Measurements from ENCODE around the gene TAS2R40. TPM values are rescaled to one million over a fixed set of nuclear protein-coding genes. Genes with fewer than 3 reads are reported as not detected.
A peak's percentile ranks its signal among the peaks of the same experiment; 100 is the strongest.

Gene TAS2R40
- polyA plus RNA-seq, 4 donors: not detected

DNA sequence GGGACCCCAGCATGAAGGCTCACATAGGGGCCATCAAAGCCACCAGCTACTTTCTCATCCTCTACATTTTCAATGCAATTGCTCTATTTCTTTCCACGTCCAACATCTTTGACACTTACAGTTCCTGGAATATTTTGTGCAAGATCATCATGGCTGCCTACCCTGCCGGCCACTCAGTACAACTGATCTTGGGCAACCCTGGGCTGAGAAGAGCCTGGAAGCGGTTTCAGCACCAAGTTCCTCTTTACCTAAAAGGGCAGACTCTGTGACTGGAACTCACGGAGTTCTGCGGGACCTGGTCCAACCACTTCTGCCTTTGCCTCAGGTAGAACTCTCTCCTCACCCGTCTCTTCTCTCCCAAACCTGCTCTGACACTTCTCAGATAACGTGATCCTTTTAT is 945 bp downstream of the TAS2R40 start:
- DNase-seq (ENCODE audit: low read depth in 4 of 4, low spot score in 2 of 4): no peak

DNA sequence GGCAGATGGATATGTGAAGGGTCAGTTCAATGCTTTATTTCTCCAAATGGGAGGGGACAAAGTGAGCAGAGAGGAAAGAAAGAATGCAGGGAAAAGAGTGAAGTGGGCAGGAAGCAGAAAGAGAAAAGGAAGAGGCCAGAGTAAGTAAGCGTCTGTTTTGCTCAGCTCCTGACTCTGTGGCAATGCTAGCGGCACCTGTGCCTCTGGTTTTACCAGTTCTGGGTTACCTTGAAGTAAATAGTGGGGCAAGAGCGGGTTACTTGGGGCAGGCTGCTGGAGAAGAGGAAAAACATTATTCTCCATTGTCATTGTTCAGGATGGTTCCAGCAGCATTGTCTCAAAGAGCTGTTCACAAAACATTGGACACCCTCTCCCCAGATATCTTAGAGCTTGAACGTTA is 1.9 kb downstream of the TAS2R40 start:
- DNase-seq (ENCODE audit: low read depth in 4 of 4, low spot score in 2 of 4): no peak

DNA sequence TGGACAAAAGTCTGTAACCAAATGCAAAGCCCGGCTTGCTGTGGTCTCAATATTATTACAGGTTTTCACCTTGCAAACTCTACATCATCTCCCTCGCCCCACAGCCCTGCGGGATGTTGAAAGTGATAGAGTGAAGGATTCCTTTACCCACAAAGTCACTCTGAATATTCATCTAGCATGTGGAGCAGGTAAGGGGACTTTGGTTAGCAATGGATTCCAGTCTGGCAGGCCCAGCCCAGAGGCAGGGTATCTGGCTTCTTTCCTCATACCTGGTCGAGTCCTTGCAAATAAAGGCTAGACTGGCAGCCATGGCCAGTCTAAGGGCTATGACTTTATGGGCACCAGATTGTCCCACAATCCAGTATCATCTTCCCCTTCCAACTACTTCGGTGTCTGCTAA is 3.2 kb downstream of the TAS2R40 start:
- DNase-seq (ENCODE audit: low read depth in 4 of 4, low spot score in 2 of 4): no peak

DNA sequence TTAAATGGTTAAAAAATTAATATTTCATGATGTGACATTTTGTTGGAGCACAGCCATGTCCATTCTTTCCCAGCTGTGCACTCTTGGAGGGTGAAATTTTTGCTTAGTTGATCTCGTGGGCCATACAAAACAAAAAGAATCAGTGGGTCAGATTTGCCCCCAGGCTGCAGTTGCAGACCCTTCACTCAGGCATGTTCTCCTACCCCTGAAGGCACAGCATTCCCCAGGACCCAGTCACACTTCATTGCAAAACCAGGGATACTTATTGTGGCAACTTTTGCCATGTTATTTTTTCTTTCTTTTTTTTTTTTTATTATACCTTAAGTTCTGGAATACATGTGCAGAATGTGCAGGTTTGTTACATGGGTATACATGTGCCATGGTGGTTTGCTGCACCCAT is 6.0 kb downstream of the TAS2R40 start:
- no peak for DNase-seq (ENCODE audit: low read depth in 4 of 4, low spot score in 2 of 4)

DNA sequence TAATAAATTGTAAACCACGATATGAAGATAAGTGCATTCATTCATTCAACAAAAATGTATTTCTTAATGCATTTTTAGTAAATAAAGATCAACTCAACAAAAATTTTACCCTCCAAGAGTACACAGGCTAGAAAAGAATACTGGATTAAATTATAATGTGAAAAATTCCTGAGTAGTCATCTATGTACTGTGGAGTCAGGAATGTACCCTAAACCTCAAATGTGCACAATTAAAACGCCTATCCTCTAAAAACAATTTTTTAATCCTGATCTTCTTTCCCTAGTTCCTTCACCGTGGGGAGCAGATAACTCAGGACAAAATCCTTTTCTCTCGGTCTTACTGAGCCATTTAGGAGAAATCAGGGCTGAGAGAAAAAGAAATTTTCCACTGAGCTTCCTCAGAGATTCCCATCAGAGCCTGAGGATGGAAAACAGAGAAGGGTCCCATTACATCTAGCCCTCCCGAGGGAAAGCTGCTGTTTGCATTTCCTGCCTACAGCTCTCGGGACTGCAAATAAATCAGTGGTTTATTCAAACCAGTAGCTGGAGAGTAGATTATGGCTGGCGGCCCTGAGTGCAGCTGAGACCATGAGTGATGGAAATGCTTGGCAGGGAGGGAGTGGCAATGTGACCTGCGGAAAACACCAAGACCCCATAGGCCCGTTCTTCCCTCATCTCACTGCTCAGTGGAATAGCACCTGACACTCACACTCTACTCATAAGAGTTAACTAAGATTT is 7.4 kb downstream of the TAS2R40 start:
- no peak for DNase-seq (ENCODE audit: low read depth in 4 of 4, low spot score in 2 of 4)

DNA sequence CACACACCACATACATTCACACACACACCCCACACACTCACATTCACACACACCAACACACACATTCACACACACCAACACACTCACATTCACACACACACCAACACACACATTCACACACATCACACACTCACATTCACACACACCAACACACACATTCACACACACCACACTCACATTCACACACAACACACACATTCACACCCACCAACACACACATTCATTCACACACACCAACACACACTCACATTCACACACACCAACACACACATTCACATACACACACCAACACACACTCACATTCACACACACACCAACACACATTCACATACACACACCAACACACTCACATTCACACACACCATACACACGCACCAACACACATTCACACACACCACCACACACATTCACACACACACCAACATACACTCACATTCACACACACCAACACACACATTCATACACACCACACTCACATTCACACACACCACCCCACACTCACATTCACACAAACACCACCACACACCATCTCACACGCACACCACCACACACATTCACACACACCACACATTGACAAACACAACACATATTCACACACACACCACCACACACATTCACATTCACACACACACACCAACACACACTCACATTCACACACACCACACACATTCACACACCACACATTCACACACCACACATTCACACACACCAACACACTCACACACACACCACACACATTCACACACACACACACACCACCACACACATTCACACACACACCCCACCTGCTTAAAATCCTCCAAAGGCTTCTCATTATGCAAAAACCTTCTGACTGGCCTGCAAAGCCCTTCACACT is 9.0 kb downstream of the TAS2R40 start:
- no peak for DNase-seq (ENCODE audit: low read depth in 4 of 4, low spot score in 2 of 4)

DNA sequence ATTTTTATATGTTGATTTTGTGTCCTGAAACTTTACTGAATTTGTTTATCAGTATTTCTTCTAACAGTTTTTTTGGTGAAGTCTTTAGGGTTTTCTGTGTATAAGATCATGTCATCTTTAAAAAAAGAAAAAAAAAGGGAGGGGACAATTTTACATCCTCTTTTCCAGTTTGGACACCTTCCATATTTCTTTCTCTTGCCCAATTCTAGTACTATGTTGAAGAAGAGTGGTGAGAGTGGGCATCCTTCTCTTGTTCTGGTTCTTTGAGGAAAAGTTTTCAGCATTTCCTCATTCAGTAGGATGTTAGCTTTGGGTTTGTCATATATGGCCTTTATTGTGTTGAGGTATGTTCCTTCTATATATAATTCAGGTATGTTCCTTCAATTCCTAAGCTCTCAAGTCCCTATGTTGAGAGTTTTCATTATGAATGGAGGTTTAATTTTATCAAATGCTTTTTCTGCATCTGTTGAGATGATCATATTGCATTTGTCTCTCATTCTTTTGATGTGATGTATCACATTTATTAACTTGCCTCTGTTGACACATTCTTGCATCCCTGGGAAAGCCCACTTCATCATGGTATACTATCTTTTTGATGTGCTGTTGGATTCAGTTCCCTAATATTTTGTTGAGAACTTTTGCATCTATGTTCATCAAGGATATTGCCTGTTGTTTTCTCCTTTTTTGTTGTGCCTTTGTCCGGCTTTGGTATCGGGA is 12.1 kb downstream of the TAS2R40 start:
- no peak for DNase-seq (ENCODE audit: low read depth in 4 of 4, low spot score in 2 of 4)

DNA sequence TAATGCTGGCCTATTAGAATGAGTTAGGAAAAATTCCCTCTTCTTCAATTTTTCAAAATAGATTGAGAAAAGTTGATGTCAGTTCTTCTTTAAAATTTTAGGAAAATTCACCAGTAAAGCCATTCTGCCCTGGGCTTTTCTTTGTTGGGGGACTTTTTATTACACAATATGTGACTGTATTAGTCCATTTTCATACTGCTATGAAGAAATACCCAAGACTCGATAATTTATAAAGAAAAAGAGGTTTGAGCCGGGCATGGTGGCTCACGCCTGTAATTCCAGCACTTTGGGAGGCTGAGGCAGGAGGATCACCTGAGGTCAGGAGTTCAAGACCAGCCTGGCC is 12.7 kb downstream of the TAS2R40 start:
- no peak for DNase-seq (ENCODE audit: low read depth in 4 of 4, low spot score in 2 of 4)

DNA sequence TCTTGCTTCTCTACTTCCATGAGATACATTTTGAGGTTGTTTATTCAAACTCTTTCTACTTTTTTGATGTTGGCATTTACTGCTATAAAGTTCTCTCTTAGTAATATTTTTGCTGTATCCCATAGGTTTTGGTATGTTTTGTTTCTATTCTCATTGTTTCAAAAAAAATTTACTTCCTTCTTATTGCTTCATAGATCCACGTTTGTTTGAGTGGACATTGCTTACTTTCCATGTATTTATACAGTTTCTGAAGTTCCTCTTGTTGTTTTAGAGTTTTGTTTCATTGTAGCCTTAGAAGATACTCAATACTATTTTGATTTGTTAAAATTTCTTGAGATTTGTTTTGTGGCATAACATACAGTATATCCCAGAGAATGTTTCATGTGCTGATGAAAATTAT is 13.7 kb downstream of the TAS2R40 start:
- DNase-seq (ENCODE audit: low read depth in 4 of 4, low spot score in 2 of 4): no peak

DNA sequence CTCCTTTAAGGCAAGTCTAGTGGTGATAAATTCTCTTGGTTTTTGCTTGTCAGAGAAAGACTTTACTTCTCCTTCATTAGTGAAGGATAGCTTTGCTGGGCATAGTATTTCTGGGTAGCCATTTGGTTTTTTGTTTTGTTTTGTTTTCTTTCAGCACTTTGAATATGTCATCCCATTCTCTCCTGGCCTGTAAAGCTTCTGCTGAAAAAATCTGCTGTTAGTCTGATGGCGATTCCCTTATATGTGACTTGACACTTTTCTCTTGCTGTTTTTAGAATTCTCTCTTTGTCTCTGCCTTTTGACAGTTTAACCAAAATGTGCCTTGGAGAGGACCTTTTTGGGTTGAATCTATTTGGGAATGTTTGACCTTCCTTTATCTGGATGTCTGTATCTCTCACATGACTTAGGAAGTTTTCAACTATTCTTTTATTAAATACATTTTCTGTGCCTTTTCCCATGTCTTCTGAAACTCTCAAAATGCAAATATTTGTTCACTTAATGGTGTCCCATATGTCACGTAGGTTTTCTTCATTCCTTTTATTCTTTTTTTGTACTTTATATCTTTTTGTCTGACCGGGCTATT is 14.7 kb downstream of the TAS2R40 start:
- no peak for DNase-seq (ENCODE audit: low read depth in 4 of 4, low spot score in 2 of 4)

DNA sequence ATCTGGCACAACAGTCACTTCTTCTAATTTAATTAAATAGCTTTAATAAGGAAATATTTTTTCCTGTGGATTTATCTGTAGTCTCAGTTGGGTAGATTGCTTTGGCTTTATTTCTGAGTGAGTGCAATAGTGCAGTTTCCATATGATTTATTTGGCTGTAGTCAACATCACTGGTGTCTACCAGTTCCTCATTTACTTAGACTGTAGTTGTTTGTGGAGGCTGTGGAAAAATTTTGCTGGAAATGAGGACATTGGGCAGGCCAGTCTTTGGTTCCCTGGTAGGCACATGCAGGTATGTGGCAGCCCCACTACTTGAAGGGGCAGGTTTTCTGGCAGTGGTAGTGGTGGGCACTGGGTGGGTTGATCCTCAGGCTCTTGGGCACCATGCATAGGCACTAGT is 15.5 kb downstream of the TAS2R40 start:
- DNase-seq (ENCODE audit: low read depth in 4 of 4, low spot score in 2 of 4): no peak

DNA sequence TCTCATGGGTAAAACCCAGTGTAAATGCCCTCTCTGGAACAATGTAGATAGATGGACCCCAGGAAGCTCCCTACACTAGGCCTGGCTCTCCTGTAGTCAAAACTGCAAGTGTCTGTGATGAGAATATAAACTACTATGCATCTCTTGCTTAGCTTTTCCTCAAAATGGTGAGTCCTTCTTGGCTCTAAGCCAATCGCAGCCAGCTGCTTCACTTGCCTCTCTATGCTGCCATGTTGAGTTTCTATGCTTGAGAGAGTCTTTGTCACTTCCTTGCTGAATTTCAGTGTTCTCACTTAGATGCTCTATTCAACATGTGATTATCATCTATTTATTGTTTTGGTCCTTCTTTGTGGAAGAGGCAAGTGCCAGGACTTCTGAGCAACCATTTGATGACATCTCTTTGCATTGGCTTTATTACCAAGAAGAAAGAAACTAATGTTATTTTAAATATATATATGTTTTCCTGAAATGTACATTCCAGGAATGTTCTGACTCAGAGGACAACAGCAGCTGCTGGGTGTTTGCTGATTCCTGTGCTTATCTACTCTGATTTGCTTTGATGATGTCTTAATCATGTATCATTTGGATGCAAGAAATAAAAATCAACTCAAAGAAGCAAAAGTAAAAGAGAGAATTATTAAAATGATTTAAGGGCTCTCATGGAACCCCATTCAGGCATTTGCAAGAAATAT is 16.6 kb downstream of the TAS2R40 start:
- DNase-seq (ENCODE audit: low read depth in 4 of 4, low spot score in 2 of 4): no peak

DNA sequence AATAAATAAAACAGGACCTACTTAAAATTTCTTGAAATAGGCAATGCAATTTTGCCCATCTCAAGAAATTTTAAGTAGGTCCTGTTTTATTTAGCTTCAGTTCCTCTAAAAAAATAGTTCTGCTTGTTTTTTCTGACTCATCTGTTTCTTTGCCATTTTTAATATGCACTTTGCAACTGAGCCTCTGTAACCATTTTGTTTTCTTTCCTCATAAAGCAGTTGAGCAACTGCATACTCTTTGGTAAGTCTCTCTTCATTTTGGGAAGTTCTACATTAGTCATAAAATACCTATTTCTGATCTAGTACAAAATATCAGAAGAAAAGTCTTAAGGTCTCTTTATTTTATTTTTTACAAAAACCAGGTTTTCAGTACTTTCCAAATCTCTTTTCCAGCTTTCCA is 18.0 kb downstream of the TAS2R40 start:
- DNase-seq (ENCODE audit: low read depth in 4 of 4, low spot score in 2 of 4): no peak

DNA sequence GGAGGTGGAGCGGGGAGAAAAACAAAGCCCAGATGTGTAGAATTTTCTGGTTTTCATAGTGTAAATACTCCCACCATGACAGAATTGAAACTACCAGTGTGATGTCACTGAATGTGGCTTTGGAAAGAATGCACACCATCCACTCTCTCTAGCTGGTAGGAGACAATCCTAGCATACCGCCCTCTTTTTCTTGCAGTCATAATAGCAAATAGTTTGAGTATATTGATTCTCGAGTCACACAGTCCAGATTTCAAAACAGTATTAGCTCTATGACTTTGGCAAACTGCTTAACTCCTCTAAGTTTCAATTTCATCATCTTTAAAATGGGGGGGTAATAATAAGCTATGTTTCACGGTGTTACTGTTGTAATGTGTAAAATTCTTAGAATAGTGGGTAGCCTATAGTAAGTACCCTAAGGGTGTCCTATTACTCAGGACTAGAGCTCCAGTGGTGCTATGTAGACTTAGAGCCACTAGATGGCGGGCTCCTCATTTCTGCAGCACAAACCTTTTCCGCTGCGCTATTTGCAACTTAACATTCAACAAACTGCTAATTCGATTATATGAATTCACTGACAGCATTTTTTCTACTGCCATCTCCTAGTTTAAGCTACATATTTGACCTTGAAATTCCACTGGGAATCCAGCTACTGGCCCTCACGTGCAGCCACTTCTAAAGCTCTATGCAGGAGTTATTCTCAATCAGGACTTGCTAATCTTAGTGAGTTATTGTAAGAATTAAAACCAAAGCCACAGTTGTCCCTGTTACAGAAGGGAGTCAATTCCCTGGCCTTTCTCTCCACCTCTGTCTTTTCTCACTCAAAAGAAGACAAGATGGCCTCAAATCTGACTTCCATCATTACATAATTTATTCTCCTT is 18.7 kb downstream of the TAS2R40 start:
- DNase-seq (ENCODE audit: low read depth in 4 of 4, low spot score in 2 of 4): peak in 3 of 4 donors; percentile 57 to 65 (median 61)

DNA sequence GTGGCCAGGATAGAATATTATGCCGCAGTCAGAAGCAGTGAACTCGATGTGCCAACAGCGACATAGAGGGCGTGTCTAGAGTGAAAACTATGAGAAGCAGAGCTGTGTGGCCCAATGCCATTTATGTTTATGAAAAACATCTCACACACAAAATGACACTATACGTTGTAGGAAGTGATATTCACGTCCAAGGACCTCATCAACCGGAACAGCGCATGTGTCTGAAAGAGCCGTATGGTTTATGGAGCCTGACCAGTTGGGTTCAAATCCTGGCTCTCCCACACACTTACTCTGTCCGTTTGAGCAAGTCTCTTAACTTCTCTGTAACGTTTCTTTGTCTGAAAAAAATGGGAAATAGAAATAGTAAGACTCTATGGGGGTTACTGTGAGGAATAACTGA is 20.5 kb downstream of the TAS2R40 start:
- no peak for DNase-seq (ENCODE audit: low read depth in 4 of 4, low spot score in 2 of 4)

DNA sequence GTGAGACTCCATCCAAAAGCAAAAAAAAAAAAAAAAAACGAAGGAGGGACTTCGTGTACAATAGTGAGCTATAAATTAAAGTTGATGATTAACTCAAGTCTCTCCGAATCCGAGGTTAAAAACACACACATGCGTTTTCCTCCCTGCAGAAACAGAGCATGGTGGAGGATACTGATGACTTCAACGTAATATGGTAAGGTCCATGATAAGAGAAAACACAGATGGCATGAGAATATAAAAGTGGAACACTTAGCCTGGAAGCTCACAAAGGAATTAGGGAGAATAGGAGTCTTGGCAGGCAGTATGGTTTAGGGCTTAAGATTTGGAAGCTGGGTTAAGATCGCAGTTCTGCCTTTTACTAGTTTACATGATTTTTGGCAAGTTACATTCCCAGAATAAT is 21.3 kb downstream of the TAS2R40 start:
- DNase-seq (ENCODE audit: low read depth in 4 of 4, low spot score in 2 of 4): no peak

DNA sequence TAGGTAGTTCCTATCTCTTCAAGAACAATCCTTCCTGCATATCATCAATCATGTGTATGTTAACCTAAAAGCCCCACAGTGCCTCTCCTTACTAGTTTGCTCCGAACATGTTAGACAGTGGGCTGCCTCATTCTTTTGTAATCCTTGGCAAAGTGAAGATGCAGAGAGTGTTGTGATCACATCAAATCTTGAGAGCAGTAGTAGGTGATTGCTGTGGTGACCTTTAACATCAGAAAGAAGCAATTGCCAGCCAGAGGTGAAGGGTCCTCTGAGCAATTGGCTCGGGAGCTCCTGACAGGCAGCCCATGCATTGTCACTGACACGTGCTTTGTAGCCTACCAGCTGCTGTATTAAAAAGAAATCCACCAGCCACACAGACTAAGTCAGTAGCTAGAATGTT is 21.8 kb downstream of the TAS2R40 start:
- no peak for DNase-seq (ENCODE audit: low read depth in 4 of 4, low spot score in 2 of 4)

DNA sequence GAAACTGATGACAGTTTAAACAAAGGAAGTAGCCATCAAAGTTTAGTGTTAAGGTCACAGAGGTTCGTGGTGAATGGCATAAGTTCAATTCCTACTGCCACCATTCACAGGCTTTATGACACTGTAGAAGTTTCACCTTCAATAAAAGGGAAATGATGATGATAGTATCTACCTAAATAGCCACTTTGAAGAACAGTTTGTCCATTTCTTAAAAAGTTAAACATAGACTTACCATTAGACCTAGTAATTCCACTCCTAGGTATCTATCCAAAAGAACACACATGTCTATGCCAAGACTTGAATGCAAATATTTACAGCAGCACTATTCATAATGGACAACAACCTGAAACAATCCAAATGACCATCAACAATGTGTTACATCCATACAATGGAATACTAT is 22.5 kb downstream of the TAS2R40 start:
- DNase-seq (ENCODE audit: low read depth in 4 of 4, low spot score in 2 of 4): no peak

DNA sequence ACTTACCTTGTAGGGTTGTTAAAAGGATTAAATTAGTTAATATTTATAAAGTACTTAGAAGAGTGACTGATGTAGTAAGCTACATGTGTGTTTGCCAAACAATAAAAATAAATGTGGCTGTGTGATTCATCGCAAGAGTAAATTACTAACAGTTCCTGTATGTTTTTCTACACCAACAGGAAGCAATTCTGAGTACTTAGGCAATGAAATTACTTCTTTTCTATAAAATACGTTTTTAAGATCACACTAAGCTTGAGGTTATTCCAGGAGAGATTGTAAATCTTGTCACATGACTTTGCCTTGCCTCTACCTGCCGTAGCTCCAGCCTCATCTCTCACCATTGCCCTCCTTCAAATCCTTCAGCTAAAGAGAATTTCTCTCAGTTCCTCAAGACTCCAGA is 23.3 kb downstream of the TAS2R40 start:
- no peak for DNase-seq (ENCODE audit: low read depth in 4 of 4, low spot score in 2 of 4)

DNA sequence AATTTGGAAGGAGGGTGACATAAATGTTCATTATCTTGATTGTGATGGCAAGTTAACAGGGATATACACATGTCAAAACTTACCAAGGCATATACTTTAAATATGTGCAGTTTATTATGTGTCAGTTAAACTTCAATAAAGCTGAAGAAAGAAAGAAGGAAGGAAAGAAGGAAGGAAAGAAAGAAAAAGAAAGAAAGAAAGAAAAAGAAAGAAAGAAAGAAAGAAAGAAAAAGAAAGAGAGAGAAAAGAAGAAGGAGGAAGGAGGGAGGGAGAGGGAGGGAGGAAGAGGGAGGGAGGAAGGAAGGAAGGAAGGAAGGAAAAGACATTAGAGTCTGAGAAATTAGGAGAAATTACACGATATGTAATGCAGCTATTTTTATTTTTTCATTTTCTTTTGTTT is 25.5 kb downstream of the TAS2R40 start:
- DNase-seq (ENCODE audit: low read depth in 4 of 4, low spot score in 2 of 4): no peak
